ENCODE data around the gene HAPLN3. TPM values are rescaled to one million over a fixed set of nuclear protein-coding genes. Genes with fewer than 3 reads are reported as not detected.

Gene HAPLN3
- total RNA-seq, 1 experiment from 2014 or later: 6.6 TPM

GRCh38 chr15:88860212-88860611 is 35.1 kb downstream of the HAPLN3 start:
- DNase-seq (ENCODE audit: low read depth): no peak

GRCh38 chr15:88859550-88859949 is 35.8 kb downstream of the HAPLN3 start:
- DNase-seq (ENCODE audit: low read depth): no peak

GRCh38 chr15:88858934-88859333 is 36.4 kb downstream of the HAPLN3 start:
- no peak for DNase-seq (ENCODE audit: low read depth)

- DNase-seq (ENCODE audit: low read depth): no peak
Measured at GRCh38 chr15:88852476-88852875, 42.9 kb downstream of the HAPLN3 start.

- DNase-seq (ENCODE audit: low read depth): no peak
Measured at GRCh38 chr15:88849376-88850072, 45.8 kb downstream of the HAPLN3 start.

GRCh38 chr15:88848203-88848602 is 47.1 kb downstream of the HAPLN3 start:
- no peak for DNase-seq (ENCODE audit: low read depth)

- DNase-seq (ENCODE audit: low read depth): no peak
Measured at GRCh38 chr15:88847144-88847543, 48.2 kb downstream of the HAPLN3 start.

- no peak for DNase-seq (ENCODE audit: low read depth)
Measured at GRCh38 chr15:88845616-88846015, 49.7 kb downstream of the HAPLN3 start.

GRCh38 chr15:88844749-88845386 is 50.5 kb downstream of the HAPLN3 start:
- DNase-seq (ENCODE audit: low read depth): no peak

GRCh38 chr15:88843334-88843733 is 52.0 kb downstream of the HAPLN3 start:
- no peak for DNase-seq (ENCODE audit: low read depth)

GRCh38 chr15:88842156-88842555 is 53.2 kb downstream of the HAPLN3 start:
- no peak for DNase-seq (ENCODE audit: low read depth)

- DNase-seq (ENCODE audit: low read depth): no peak
Measured at GRCh38 chr15:88841236-88841635, 54.1 kb downstream of the HAPLN3 start.

- DNase-seq (ENCODE audit: low read depth): no peak
Measured at GRCh38 chr15:88839961-88840360, 55.4 kb downstream of the HAPLN3 start.

- DNase-seq (ENCODE audit: low read depth): no peak
Measured at GRCh38 chr15:88839146-88839545, 56.2 kb downstream of the HAPLN3 start.

- DNase-seq (ENCODE audit: low read depth): no peak
Measured at GRCh38 chr15:88838667-88839066, 56.7 kb downstream of the HAPLN3 start.

- DNase-seq (ENCODE audit: low read depth): peak; percentile 4
Measured at GRCh38 chr15:88835646-88836045, 59.7 kb downstream of the HAPLN3 start.

GRCh38 chr15:88835119-88835518 is 60.2 kb downstream of the HAPLN3 start:
- no peak for DNase-seq (ENCODE audit: low read depth)

GRCh38 chr15:88834211-88834812 is 61.0 kb downstream of the HAPLN3 start:
- DNase-seq (ENCODE audit: low read depth): peak; percentile 17

- DNase-seq (ENCODE audit: low read depth): no peak
Measured at GRCh38 chr15:88833731-88834100, 61.6 kb downstream of the HAPLN3 start.

GRCh38 chr15:88832820-88833730 is 62.3 kb downstream of the HAPLN3 start:
- no peak for DNase-seq (ENCODE audit: low read depth)

- DNase-seq (ENCODE audit: low read depth): no peak
Measured at GRCh38 chr15:88830016-88830415, 65.3 kb downstream of the HAPLN3 start.

- no peak for DNase-seq (ENCODE audit: low read depth)
Measured at GRCh38 chr15:88828791-88829190, 66.6 kb downstream of the HAPLN3 start.

All from Daoy (cell line).